Measurements from ENCODE around the gene PIK3R6.

DNA sequence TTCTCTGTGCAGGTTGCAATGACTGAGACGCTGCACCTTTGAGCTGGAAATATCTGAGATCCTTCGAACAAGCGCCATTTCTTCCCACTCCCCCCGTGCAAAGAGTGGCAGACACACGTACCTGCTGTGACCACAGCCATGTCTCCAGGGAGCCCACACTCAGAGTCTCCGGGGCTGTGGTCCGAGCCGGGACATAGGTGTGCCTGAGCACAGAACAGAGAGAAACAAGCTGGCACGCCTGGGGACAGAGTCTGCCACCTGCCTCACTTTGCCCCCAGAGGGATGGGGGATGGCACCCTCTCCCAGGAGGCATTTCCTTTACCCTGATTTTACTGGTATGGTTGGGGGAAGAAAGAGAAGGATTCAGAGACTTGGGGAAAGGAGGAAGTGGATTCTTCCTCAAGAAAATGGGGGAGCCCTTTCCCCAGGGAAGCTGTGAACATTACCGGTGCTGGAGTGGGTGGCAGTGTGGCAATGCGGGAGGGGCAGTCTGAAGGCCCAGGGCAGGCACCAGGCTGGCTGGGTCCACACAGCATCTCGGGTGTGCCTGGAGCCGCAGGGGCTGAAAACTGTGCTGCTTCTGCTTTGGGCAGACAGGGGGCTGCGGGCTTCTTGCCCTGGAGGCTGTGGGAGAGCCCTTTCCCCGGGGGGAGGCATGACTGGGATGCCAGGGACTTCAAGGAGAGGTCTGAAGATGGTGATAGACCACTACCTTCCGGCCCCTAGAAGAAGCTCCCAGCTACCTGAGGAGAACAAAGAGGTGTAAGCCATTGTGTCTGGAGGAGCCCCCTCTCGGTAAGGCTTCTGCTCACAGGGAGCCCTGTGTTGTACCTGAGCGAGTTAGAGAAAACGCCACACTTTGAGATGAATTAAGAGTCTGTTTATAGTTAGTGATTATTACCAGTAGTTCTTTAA, 6.6 kb upstream of the PIK3R6 start:
- TF ChIP-seq EZH2 (IDR thresholded peaks at IDR 0.05): no peak
- no peak for TF ChIP-seq POLR2AphosphoS5 (IDR thresholded peaks at IDR 0.05; ENCODE audit: borderline replicate concordance, low read depth, low read length)
- no peak for TF ChIP-seq FOXP2 (optimal IDR thresholded peaks at IDR 0.05; ENCODE audit: control extremely low read depth, extremely low read length, insufficient read depth)
